HG03103 (cell line): ENCODE results near the gene SRR.

Source experiments
- ATAC-seq: cut with Tn5 transposase; IDR thresholded peaks from one replicate; pipeline ENCODE4 v1.9.1; 2021; ENCODE audit warnings: low read depth; ENCODE audit not compliant: unreplicated experiment

SRR gene

GRCh38 chr17:2338315-2338657 is 34.5 kb downstream of the SRR start:
- no peak for ATAC-seq

- ATAC-seq: no peak
Measured at GRCh38 chr17:2343421-2343820, 39.7 kb downstream of the SRR start.

GRCh38 chr17:2344528-2344927 is 40.8 kb downstream of the SRR start:
- no peak for ATAC-seq

- ATAC-seq: no peak
Measured at GRCh38 chr17:2346475-2346874, 42.7 kb downstream of the SRR start.

GRCh38 chr17:2347805-2348685 is 44.3 kb downstream of the SRR start:
- no peak for ATAC-seq

GRCh38 chr17:2351269-2351668 is 47.5 kb downstream of the SRR start:
- ATAC-seq: no peak

GRCh38 chr17:2354311-2354710 is 50.6 kb downstream of the SRR start:
- no peak for ATAC-seq

GRCh38 chr17:2357237-2357636 is 53.5 kb downstream of the SRR start:
- ATAC-seq: no peak

- ATAC-seq: no peak
Measured at GRCh38 chr17:2357931-2358434, 54.2 kb downstream of the SRR start.

GRCh38 chr17:2361010-2361760 is 57.4 kb downstream of the SRR start:
- ATAC-seq: no peak

- no peak for ATAC-seq
Measured at GRCh38 chr17:2362016-2362415, 58.3 kb downstream of the SRR start.

- ATAC-seq: no peak
Measured at GRCh38 chr17:2362416-2362815, 58.7 kb downstream of the SRR start.

GRCh38 chr17:2362881-2363280 is 59.1 kb downstream of the SRR start:
- no peak for ATAC-seq

- no peak for ATAC-seq
Measured at GRCh38 chr17:2363318-2363717, 59.6 kb downstream of the SRR start.

GRCh38 chr17:2363851-2364762 is 60.4 kb downstream of the SRR start:
- ATAC-seq: no peak

GRCh38 chr17:2364763-2365116 is 61.0 kb downstream of the SRR start:
- no peak for ATAC-seq

- no peak for ATAC-seq
Measured at GRCh38 chr17:2365132-2365531, 61.4 kb downstream of the SRR start.

- ATAC-seq: no peak
Measured at GRCh38 chr17:2366747-2367494, 63.2 kb downstream of the SRR start.

- no peak for ATAC-seq
Measured at GRCh38 chr17:2368359-2368758, 64.6 kb downstream of the SRR start.

GRCh38 chr17:2369039-2369438 is 65.3 kb downstream of the SRR start:
- ATAC-seq: no peak
